GM10248 (cell line): ENCODE results near the gene LATS2.

Experiments
- CTCF ChIA-PET: fragments of 300-600 bp; sonication (Branson Sonifier 250); formaldehyde crosslinking; extraction: SDS; loops from one replicate; lab custom pipeline; 2021; ENCODE audit warnings: antibody characterized with exemption; lab: Yijun Ruan, JAX
- POLR2A ChIA-PET: fragments of 350-650 bp; sonication (Branson Sonifier 250); formaldehyde crosslinking; extraction: SDS; loops from one replicate; lab custom pipeline; 2020; ENCODE audit warnings: antibody characterized with exemption; lab: Yijun Ruan, JAX
- DNase-seq: peaks from one replicate; pipeline ENCODE4 v3.0.0; 2012; ENCODE audit errors: extremely low spot score
- CTCF ChIP-seq: IDR thresholded peaks from 2 replicates; pipeline ENCODE4 v1.5.1; 2012; ENCODE audit warnings: mild to moderate bottlenecking, low read depth; ENCODE audit errors: extremely low read depth, missing control alignments, control extremely low read depth

The LATS2 gene

GRCh38 chr13:21005193-21005592 lies 56.2 kb downstream of the LATS2 start:
- no peak for TF ChIP-seq CTCF
- ChIA-PET CTCF (interaction anchor here (1.0 kb wide), 1 partner anchor 44 kb away, joined by 4 read pairs; no protein-coding TSS in a partner anchor), POLR2A (no interaction called here)

GRCh38 chr13:21001471-21001870 lies 59.9 kb downstream of the LATS2 start:
- no peak for TF ChIP-seq CTCF
- DNase-seq, result no peak
- ChIA-PET POLR2A (no interaction called here), CTCF (no interaction called here)

More at GRCh38 chr13:21005193-21005592, 56.2 kb downstream of the LATS2 start:
- DNase-seq, result no peak

- ChIA-PET POLR2A (no interaction called here), CTCF (no interaction called here)
- no peak for TF ChIP-seq CTCF
- DNase-seq, result no peak
These were observed 60.7 kb downstream of the LATS2 start for GRCh38 chr13:21000647-21001046.

- ChIA-PET POLR2A (no interaction called here), CTCF (no interaction called here)
- TF ChIP-seq CTCF, result no peak
- no peak for DNase-seq
These were observed 62.6 kb downstream of the LATS2 start for GRCh38 chr13:20998649-20999415.

GRCh38 chr13:20997301-20998161 lies 63.9 kb downstream of the LATS2 start:
- DNase-seq, result no peak
- no peak for TF ChIP-seq CTCF
- ChIA-PET CTCF (interaction anchor here (1.8 kb wide), 1 partner anchor 10 kb away, joined by 4 read pairs; no protein-coding TSS in a partner anchor), POLR2A (no interaction called here)

GRCh38 chr13:20995245-20995838 lies 66.0 kb downstream of the LATS2 start:
- TF ChIP-seq CTCF, result no peak
- no peak for DNase-seq
- CTCF ChIA-PET, result interaction anchor here (1.5 to 1.8 kb wide), 3 partner anchors 8 to 52 kb away, joined by 3 to 4 read pairs (median 4); no protein-coding TSS in a partner anchor
- POLR2A ChIA-PET, result no interaction called here
